H1 (cell line): ENCODE data around the gene BMX. TPM values are rescaled to one million over a fixed set of nuclear protein-coding genes. Genes with fewer than 3 reads are reported as not detected.

Source experiments
- KDM4A ChIP-seq: IDR thresholded peaks from one replicate; pipeline ENCODE4 v1.7.1; 2012; ENCODE audit warnings: low read depth, mild to moderate bottlenecking, moderate library complexity, low read length, inconsistent platforms; ENCODE audit not compliant: severe bottlenecking
- RBBP5 ChIP-seq: IDR thresholded peaks from 2 replicates; pipeline ENCODE4 v1.7.1; 2012; ENCODE audit warnings: low read depth, mild to moderate bottlenecking, inconsistent platforms, low read length, moderate library complexity, borderline replicate concordance
- RXRA ChIP-seq: IDR thresholded peaks from 2 replicates; pipeline ENCODE4 v1.6.1; 2011; ENCODE audit warnings: low read depth, mild to moderate bottlenecking, low read length, moderate library complexity; ENCODE audit not compliant: insufficient read depth
- SRF ChIP-seq: IDR thresholded peaks from 2 replicates; pipeline ENCODE4 v1.6.1; 2011; ENCODE audit warnings: mild to moderate bottlenecking, low read depth, low read length, moderate library complexity
- polyA plus RNA-seq, 7 experiments: library from polyadenylated mRNA; depleted of rRNA in 3 of 7; stranded (reverse) in 5 of 7; unstranded in 2 of 7; fragments of >200 nt in 5 of 7; fragments of 200-250 nt in 2 of 7; gene quantifications; 1 replicate in 5 of 7; 2 replicates in 1 of 7; 4 replicates in 1 of 7; pipeline versions ENCODE4 v1.2.1 to v1.2.3, GENCODE V29; 2011 to 2013; ENCODE audit warnings: missing spikeins in 2 of 7, mixed read lengths in 2 of 7
- total RNA-seq: library from RNA; stranded (reverse); fragmentation: NEBNext Ultra II Directional; extraction: Animal tissue kit (Norgen Biotek cat#: 25700); gene quantifications from 2 replicates; pipeline ENCODE4 v1.2.1, GENCODE V29; 2021
- TF ChIP-seq, protein P1 (sequence below): fragments of 300-600 bp; sonication (generic); IDR thresholded peaks from 2 replicates; pipeline ENCODE4 v1.7.1; 2012; ENCODE audit warnings: low read length, moderate library complexity, mild to moderate bottlenecking, inconsistent platforms; ENCODE audit not compliant: insufficient replicate concordance
- TF ChIP-seq, protein P2 (sequence below), 3 experiments: IDR thresholded peaks; 1 replicate in 2 of 3; 2 replicates in 1 of 3; pipeline versions ENCODE4 v1.5.1 to v1.6.1; 2011; ENCODE audit warnings: low read length in 3 of 3, mild to moderate bottlenecking in 3 of 3, inconsistent platforms in 2 of 3, low read depth in 1 of 3, moderate library complexity in 1 of 3; ENCODE audit not compliant: insufficient read depth in 1 of 3; ENCODE audit errors: control extremely low read depth in 1 of 3

The BMX gene
- total and polyA plus RNA-seq, 2 of the 8 experiments (the other 6 are each of a cell fraction or from before 2014, with no cell fraction given) = not detected

DNA sequence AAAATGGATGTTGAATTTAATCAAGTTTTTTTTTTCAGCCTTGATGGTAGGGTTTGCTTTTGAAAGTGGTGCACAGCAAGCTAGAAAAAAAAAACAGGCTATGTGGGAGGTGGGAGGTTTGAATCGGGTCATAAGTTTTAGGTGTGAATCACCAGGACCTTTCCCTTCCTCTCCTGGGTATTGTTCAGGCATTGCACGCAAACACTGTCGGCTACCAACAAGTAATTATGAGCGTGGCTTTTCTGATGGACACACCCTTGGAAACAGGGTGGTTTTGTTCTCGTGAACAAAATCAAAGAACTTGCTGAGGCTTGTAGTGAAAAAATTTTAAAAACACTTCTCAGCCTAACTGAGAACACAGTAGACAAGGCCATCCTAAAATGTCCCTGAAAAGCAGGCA lies 25.6 kb upstream of the BMX start (continued):
- TF ChIP-seq, protein P1, sequence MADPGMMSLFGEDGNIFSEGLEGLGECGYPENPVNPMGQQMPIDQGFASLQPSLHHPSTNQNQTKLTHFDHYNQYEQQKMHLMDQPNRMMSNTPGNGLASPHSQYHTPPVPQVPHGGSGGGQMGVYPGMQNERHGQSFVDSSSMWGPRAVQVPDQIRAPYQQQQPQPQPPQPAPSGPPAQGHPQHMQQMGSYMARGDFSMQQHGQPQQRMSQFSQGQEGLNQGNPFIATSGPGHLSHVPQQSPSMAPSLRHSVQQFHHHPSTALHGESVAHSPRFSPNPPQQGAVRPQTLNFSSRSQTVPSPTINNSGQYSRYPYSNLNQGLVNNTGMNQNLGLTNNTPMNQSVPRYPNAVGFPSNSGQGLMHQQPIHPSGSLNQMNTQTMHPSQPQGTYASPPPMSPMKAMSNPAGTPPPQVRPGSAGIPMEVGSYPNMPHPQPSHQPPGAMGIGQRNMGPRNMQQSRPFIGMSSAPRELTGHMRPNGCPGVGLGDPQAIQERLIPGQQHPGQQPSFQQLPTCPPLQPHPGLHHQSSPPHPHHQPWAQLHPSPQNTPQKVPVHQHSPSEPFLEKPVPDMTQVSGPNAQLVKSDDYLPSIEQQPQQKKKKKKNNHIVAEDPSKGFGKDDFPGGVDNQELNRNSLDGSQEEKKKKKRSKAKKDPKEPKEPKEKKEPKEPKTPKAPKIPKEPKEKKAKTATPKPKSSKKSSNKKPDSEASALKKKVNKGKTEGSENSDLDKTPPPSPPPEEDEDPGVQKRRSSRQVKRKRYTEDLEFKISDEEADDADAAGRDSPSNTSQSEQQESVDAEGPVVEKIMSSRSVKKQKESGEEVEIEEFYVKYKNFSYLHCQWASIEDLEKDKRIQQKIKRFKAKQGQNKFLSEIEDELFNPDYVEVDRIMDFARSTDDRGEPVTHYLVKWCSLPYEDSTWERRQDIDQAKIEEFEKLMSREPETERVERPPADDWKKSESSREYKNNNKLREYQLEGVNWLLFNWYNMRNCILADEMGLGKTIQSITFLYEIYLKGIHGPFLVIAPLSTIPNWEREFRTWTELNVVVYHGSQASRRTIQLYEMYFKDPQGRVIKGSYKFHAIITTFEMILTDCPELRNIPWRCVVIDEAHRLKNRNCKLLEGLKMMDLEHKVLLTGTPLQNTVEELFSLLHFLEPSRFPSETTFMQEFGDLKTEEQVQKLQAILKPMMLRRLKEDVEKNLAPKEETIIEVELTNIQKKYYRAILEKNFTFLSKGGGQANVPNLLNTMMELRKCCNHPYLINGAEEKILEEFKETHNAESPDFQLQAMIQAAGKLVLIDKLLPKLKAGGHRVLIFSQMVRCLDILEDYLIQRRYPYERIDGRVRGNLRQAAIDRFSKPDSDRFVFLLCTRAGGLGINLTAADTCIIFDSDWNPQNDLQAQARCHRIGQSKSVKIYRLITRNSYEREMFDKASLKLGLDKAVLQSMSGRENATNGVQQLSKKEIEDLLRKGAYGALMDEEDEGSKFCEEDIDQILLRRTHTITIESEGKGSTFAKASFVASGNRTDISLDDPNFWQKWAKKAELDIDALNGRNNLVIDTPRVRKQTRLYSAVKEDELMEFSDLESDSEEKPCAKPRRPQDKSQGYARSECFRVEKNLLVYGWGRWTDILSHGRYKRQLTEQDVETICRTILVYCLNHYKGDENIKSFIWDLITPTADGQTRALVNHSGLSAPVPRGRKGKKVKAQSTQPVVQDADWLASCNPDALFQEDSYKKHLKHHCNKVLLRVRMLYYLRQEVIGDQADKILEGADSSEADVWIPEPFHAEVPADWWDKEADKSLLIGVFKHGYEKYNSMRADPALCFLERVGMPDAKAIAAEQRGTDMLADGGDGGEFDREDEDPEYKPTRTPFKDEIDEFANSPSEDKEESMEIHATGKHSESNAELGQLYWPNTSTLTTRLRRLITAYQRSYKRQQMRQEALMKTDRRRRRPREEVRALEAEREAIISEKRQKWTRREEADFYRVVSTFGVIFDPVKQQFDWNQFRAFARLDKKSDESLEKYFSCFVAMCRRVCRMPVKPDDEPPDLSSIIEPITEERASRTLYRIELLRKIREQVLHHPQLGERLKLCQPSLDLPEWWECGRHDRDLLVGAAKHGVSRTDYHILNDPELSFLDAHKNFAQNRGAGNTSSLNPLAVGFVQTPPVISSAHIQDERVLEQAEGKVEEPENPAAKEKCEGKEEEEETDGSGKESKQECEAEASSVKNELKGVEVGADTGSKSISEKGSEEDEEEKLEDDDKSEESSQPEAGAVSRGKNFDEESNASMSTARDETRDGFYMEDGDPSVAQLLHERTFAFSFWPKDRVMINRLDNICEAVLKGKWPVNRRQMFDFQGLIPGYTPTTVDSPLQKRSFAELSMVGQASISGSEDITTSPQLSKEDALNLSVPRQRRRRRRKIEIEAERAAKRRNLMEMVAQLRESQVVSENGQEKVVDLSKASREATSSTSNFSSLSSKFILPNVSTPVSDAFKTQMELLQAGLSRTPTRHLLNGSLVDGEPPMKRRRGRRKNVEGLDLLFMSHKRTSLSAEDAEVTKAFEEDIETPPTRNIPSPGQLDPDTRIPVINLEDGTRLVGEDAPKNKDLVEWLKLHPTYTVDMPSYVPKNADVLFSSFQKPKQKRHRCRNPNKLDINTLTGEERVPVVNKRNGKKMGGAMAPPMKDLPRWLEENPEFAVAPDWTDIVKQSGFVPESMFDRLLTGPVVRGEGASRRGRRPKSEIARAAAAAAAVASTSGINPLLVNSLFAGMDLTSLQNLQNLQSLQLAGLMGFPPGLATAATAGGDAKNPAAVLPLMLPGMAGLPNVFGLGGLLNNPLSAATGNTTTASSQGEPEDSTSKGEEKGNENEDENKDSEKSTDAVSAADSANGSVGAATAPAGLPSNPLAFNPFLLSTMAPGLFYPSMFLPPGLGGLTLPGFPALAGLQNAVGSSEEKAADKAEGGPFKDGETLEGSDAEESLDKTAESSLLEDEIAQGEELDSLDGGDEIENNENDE = no peak
- no peak for TF ChIP-seq RXRA
- no peak for TF ChIP-seq KDM4A
- TF ChIP-seq SRF = no peak
- no peak for TF ChIP-seq RBBP5
- TF ChIP-seq, protein P2, sequence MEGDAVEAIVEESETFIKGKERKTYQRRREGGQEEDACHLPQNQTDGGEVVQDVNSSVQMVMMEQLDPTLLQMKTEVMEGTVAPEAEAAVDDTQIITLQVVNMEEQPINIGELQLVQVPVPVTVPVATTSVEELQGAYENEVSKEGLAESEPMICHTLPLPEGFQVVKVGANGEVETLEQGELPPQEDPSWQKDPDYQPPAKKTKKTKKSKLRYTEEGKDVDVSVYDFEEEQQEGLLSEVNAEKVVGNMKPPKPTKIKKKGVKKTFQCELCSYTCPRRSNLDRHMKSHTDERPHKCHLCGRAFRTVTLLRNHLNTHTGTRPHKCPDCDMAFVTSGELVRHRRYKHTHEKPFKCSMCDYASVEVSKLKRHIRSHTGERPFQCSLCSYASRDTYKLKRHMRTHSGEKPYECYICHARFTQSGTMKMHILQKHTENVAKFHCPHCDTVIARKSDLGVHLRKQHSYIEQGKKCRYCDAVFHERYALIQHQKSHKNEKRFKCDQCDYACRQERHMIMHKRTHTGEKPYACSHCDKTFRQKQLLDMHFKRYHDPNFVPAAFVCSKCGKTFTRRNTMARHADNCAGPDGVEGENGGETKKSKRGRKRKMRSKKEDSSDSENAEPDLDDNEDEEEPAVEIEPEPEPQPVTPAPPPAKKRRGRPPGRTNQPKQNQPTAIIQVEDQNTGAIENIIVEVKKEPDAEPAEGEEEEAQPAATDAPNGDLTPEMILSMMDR (IDR thresholded peaks at IDR 0.05; ENCODE audit: control extremely low read depth in 1 of 3, insufficient read depth in 1 of 3, low read depth in 1 of 3, low read length in 3 of 3) = no peak
